Naive thymus-derived CD4-positive, alpha-beta T cell (primary cell): ENCODE results near the gene TYMP. TPM values are rescaled to one million over a fixed set of nuclear protein-coding genes. Genes with fewer than 3 reads are reported as not detected.

Source experiments
- ATAC-seq: fragments of 150-1000 bp; cut with Tn5 transposase; 2 replicates; pipeline ENCODE4 v1.10.0; 2021; ENCODE audit warnings: mild to moderate bottlenecking, moderate library complexity
- CTCF ChIA-PET: fragments of 350-600 bp; sonication (Branson Sonifier 250); formaldehyde crosslinking; loops from one replicate; lab custom pipeline; 2021; ENCODE audit warnings: antibody characterized with exemption; lab: Charles Lee
- POLR2A ChIA-PET: fragments of 350-600 bp; sonication (Branson Sonifier 250); formaldehyde crosslinking; loops from one replicate; lab custom pipeline; 2021; ENCODE audit warnings: antibody characterized with exemption, inconsistent platforms; lab: Charles Lee
- DNase-seq, 9 donors: peaks; one replicate each; pipeline versions ENCODE4 v3.0.0 to v3.0.0-alpha.2; 2020 to 2022; ENCODE audit warnings: mixed read lengths in 1 of 9
- H3K27ac ChIP-seq: one replicate; pipeline ENCODE4 v1.7.0; 2013; ENCODE audit warnings: mild to moderate bottlenecking, low read depth, low read length, moderate library complexity
- H3K27me3 ChIP-seq, 2 donors: one replicate each; pipeline ENCODE4 v1.7.0; 2013; ENCODE audit warnings: low read length in 2 of 2, mild to moderate bottlenecking in 2 of 2, moderate library complexity in 2 of 2; ENCODE audit not compliant: control insufficient read depth in 2 of 2, insufficient read depth in 2 of 2
- H3K36me3 ChIP-seq, 3 experiments: 1 replicate in 2 of 3; 2 replicates in 1 of 3; pipeline ENCODE4 v1.7.0; 2013; ENCODE audit warnings: low read length in 3 of 3, mild to moderate bottlenecking in 3 of 3, moderate library complexity in 1 of 3; ENCODE audit not compliant: insufficient read depth in 3 of 3, control insufficient read depth in 2 of 3
- H3K4me1 ChIP-seq, 2 donors: one replicate each; pipeline ENCODE4 v1.7.0; 2013; ENCODE audit warnings: low read length in 2 of 2, mild to moderate bottlenecking in 2 of 2, moderate library complexity in 1 of 2; ENCODE audit not compliant: control insufficient read depth in 2 of 2, insufficient read depth in 2 of 2
- H3K4me3 ChIP-seq: 2 replicates; pipeline ENCODE4 v1.7.0; 2013; ENCODE audit warnings: mild to moderate bottlenecking, low read length
- H3K9me3 ChIP-seq, 3 experiments: 1 replicate in 2 of 3; 2 replicates in 1 of 3; pipeline ENCODE4 v1.7.0; 2013; ENCODE audit warnings: low read length in 3 of 3; ENCODE audit not compliant: control insufficient read depth in 2 of 3
- H3K27ac Mint-ChIP-seq, 9 donors: one replicate each; pipeline ENCODE4 v1.8.0; 2020 to 2022; ENCODE audit warnings: mixed read lengths in 9 of 9, mild to moderate bottlenecking in 8 of 9, moderate library complexity in 5 of 9, inconsistent platforms in 2 of 9
- H3K27me3 Mint-ChIP-seq, 5 donors: one replicate each; pipeline ENCODE4 v1.8.0; 2021 to 2022; ENCODE audit warnings: mixed read lengths in 5 of 5, mild to moderate bottlenecking in 1 of 5
- H3K36me3 Mint-ChIP-seq, 5 donors: one replicate each; pipeline ENCODE4 v1.8.0; 2020 to 2022; ENCODE audit warnings: mixed read lengths in 5 of 5, mild to moderate bottlenecking in 3 of 5, inconsistent platforms in 1 of 5
- H3K4me1 Mint-ChIP-seq, 7 donors: one replicate each; pipeline ENCODE4 v1.8.0; 2020 to 2022; ENCODE audit warnings: mixed read lengths in 7 of 7, mild to moderate bottlenecking in 3 of 7, inconsistent platforms in 1 of 7
- H3K4me3 Mint-ChIP-seq, 10 donors: one replicate each; pipeline ENCODE4 v1.8.0; 2020 to 2022; ENCODE audit warnings: mild to moderate bottlenecking in 10 of 10, mixed read lengths in 10 of 10, moderate library complexity in 6 of 10, inconsistent platforms in 2 of 10
- H3K9me3 Mint-ChIP-seq, 11 donors: one replicate each; pipeline ENCODE4 v1.8.0; 2020 to 2022; ENCODE audit warnings: mixed read lengths in 11 of 11, mild to moderate bottlenecking in 4 of 11, inconsistent platforms in 1 of 11, moderate library complexity in 1 of 11
- intact Hi-C, 2 donors: fragments of 100-400 bp; cut with micrococcal nuclease; formaldehyde crosslinking; loops; one replicate each; pipeline ENCODE4 v1.15.1; 2023
- polyA plus RNA-seq, 2 donors: library from polyadenylated mRNA; unstranded; fragments of 300-500 nt; fragmentation: Illumina TruSeq; gene quantifications; one replicate each; pipeline ENCODE4 v1.2.3, GENCODE V29; 2021
- total RNA-seq, 6 experiments: library from RNA in 5 of 6; stranded (reverse) in 5 of 6; gene quantifications; 1 replicate in 5 of 6; 2 replicates in 1 of 6; pipeline ENCODE4 v1.2.3 and lab custom pipeline; 2021 to 2026

Gene TYMP
- total and polyA plus RNA-seq, 7 experiments from 2014 or later, result 2.7 to 161 (median 7.9) TPM

DNA sequence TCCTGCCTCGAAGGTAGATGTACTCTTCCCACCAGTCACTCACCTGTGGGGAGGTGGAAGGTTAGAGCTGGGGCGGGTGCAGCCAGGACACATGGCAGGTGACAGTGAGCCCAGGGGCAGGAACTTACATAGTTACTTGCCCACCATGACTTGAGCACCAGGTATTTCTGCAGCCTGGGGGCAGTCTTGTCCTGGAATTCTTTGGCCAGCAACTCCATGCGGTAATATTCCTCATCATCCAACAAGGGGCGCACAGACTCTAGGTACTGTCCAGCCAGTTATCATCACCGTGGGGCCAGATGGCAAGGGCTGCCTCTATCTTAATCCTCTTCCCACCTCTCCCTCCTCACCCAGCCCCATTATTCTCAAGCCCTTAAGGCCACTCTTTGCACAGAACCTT, 46.3 kb upstream of the TYMP start:
- no peaks in the 10 kb centered on the region for H3K4me1 ChIP-seq
- no peaks in the 10 kb centered on the region for H3K27me3 Mint-ChIP-seq
- peaks cover 0 to 46% (median 1%) of the 10 kb centered on the region in 3 experiments for H3K36me3 ChIP-seq
- H3K9me3 Mint-ChIP-seq, result no peaks in the 10 kb centered on the region
- peaks cover 0 to 11% (median 8%) of the 10 kb centered on the region in 5 donors for H3K36me3 Mint-ChIP-seq
- no peaks in the 10 kb centered on the region for H3K9me3 ChIP-seq
- no peak for DNase-seq
- CTCF ChIA-PET, result interaction anchor here (1.0 kb wide), 1 partner anchor 44 kb away, joined by 4 read pairs; no protein-coding TSS in a partner anchor
- H3K27ac ChIP-seq, result no peak overlapping the region
- H3K27ac Mint-ChIP-seq, result no peak overlapping the region
- H3K4me3 ChIP-seq, result no peak overlapping the region
- H3K27me3 ChIP-seq, result no peaks in the 10 kb centered on the region
- no peak for ATAC-seq
- H3K4me3 Mint-ChIP-seq, result no peak overlapping the region
- H3K4me1 Mint-ChIP-seq, result peaks cover 5 to 18% (median 13%) of the 10 kb centered on the region in 7 donors
- intact Hi-C loops, result no loop called here
- POLR2A ChIA-PET, result interaction anchor here (1.0 to 2.2 kb wide), 2 partner anchors 11 to 28 kb away, joined by 4 to 10 read pairs; no protein-coding TSS in a partner anchor

DNA sequence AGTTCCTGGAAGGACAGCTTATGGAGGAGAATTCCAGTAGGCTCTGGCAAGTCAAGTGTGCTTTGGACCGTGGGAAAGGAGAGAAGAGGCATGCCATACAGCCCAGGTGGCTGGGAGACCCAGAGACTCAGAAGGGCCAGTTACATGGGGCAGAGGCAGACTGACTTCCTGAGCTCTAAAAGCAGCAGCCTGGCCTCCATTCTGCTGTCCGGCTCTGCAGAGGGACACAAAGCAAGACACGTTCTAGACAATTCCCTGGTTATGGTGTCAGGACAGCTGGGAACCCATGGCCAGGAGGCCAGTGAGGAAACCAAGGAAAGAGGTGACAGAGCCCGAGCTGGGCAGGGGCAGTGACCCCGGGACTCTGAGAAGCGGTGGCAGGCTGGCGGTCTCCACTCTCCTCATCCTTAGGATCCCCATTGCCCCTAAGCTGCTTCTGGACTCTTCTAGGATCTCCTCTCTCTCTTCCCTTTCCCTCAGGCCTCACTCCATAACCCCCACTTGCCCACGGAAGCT, 45.7 kb upstream of the TYMP start:
- intact Hi-C loops, result no loop called here
- H3K4me1 Mint-ChIP-seq, result peaks cover 5 to 15% (median 13%) of the 10 kb centered on the region in 7 donors
- CTCF ChIA-PET, result interaction anchor here (1.0 kb wide), 1 partner anchor 45 kb away, joined by 4 read pairs; no protein-coding TSS in a partner anchor
- no peak overlapping the region for H3K27ac ChIP-seq
- H3K4me1 ChIP-seq, result no peaks in the 10 kb centered on the region
- no peaks in the 10 kb centered on the region for H3K27me3 Mint-ChIP-seq
- no peak overlapping the region for H3K4me3 ChIP-seq
- no peaks in the 10 kb centered on the region for H3K9me3 ChIP-seq
- H3K9me3 Mint-ChIP-seq, result no peaks in the 10 kb centered on the region
- DNase-seq (no peak), ATAC-seq (no peak)
- H3K27me3 ChIP-seq, result no peaks in the 10 kb centered on the region
- peaks cover 0 to 50% (median 2%) of the 10 kb centered on the region in 3 experiments for H3K36me3 ChIP-seq
- H3K27ac Mint-ChIP-seq, result no peak overlapping the region
- no peak overlapping the region for H3K4me3 Mint-ChIP-seq
- H3K36me3 Mint-ChIP-seq, result peaks cover 0 to 15% (median 8%) of the 10 kb centered on the region in 5 donors
- POLR2A ChIA-PET, result interaction anchor here (0.8 to 2.2 kb wide), 3 partner anchors 10 to 36 kb away, joined by 3 to 10 read pairs (median 6); no protein-coding TSS in a partner anchor

DNA sequence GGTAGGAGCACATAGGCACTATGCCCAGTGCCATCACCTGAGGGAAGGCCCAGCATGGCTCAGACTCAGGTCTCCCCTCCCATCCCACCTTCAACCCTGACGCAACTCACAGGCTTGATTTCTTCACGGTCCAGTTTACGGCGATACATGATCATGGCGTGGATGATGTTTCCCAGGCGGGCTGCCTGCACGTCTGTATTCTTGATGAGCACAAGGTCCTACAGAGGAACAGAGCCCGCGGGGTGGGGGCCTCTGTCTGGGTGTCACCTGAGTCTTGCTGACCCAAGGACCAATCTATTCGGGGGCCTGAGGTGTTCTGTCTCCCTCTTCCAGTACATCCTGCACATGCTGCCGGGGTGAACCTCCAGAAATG, 44.6 kb upstream of the TYMP start:
- ChIA-PET POLR2A (interaction anchor here (2.2 kb wide), 1 partner anchor 9 kb away, joined by 10 read pairs; no protein-coding TSS in a partner anchor), CTCF (no interaction called here)
- no peak for DNase-seq
- no peaks in the 10 kb centered on the region for H3K27me3 Mint-ChIP-seq
- no peak overlapping the region for H3K4me3 ChIP-seq
- no peaks in the 10 kb centered on the region for H3K9me3 ChIP-seq
- no peak overlapping the region for H3K27ac ChIP-seq
- peaks cover 0 to 16% (median 7%) of the 10 kb centered on the region in 5 donors for H3K36me3 Mint-ChIP-seq
- no peaks in the 10 kb centered on the region for H3K27me3 ChIP-seq
- no peak overlapping the region for H3K27ac Mint-ChIP-seq
- peaks cover 4 to 11% (median 5%) of the 10 kb centered on the region in 7 donors for H3K4me1 Mint-ChIP-seq
- H3K4me1 ChIP-seq, result no peaks in the 10 kb centered on the region
- intact Hi-C loops, result no loop called here
- no peak overlapping the region for H3K4me3 Mint-ChIP-seq
- H3K9me3 Mint-ChIP-seq, result no peaks in the 10 kb centered on the region
- ATAC-seq, result no peak
- H3K36me3 ChIP-seq, result peaks cover 0 to 51% (median 2%) of the 10 kb centered on the region in 3 experiments

DNA sequence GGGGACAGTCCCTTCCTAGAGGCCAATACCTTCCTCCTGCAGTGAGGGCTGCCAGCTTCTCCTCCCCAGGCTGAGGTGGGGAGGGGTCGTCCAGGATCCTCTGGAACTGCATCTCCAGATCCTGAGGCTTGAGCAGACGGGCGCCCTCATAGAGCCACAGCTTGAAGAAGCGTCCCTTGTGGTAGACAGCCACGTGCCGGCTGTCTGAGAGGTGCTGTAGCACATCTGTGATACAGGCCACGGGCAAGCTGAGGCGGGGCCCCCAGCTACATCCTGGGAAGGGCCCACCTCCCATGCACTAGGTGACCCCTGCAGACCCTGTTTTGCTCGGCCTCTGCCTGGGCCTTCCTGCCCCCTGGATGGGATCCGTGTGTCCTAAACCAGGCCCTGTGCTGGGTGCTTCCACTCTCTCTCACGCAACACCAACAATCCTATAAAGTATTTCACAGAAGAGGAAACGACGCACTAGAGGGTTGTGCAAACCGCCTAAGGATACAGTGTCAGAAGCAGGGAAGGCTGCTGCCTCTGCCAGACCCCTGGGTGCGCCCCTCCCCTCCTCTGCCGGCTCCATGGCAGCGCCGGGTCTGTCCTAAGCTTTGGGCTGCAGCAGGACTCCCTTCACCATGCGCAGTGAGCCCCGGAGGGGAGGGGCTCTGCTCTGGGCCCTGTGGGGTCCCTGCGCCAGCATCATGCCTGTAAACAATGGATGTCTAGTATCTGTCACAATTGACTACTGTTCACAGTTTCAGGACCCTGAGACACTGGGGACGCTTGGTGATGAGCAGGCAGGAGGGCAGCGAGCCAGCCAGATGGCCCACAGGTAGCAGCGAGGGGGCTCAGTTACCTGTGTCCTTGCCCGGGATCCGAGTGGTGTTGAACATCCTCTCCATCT, 43.9 kb upstream of the TYMP start:
- no peaks in the 10 kb centered on the region for H3K9me3 Mint-ChIP-seq
- no peak overlapping the region for H3K4me3 Mint-ChIP-seq
- intact Hi-C loops, result no loop called here
- H3K27ac ChIP-seq, result no peak overlapping the region
- no peak overlapping the region for H3K4me3 ChIP-seq
- H3K36me3 ChIP-seq, result peaks cover 0 to 51% (median 2%) of the 10 kb centered on the region in 3 experiments
- no peaks in the 10 kb centered on the region for H3K4me1 ChIP-seq
- no peak for DNase-seq
- H3K4me1 Mint-ChIP-seq, result peaks cover 4 to 11% (median 5%) of the 10 kb centered on the region in 7 donors
- no peak overlapping the region for H3K27ac Mint-ChIP-seq
- peaks cover 0 to 21% (median 7%) of the 10 kb centered on the region in 5 donors for H3K36me3 Mint-ChIP-seq
- no peaks in the 10 kb centered on the region for H3K27me3 ChIP-seq
- ATAC-seq, result no peak
- H3K9me3 ChIP-seq, result no peaks in the 10 kb centered on the region
- ChIA-PET CTCF (no interaction called here), POLR2A (interaction anchor here (0.5 to 2.2 kb wide), 4 partner anchors 8 to 612 kb away, joined by 4 to 10 read pairs (median 6); partner anchors contain the start of gene SCO2)
- no peaks in the 10 kb centered on the region for H3K27me3 Mint-ChIP-seq

DNA sequence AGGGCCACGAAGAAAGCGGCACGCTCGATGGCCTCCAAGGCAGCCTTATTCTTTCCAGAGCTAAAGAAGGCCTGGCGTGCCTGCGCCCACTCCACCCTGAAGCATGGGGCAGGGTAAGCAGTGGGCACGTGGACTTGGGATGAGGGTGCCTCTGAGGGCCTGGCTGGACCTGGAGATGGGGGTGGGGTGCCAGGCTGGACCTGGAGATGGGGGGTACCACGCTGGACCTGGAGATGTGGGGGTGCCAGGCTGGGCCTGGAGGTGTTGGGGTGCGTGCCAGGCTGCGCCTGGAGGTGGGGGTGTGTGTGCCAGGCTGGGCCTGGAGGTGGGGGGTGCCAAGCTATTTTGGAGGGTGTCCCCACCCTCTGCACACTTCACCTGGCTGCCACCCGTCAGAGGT, 43.2 kb upstream of the TYMP start:
- Mint-ChIP-seq H3K4me1 (peaks cover 4 to 11% (median 5%) of the 10 kb centered on the region in 7 donors), H3K36me3 (peaks cover 0 to 21% (median 7%) of the 10 kb centered on the region in 5 donors), H3K27ac (no peak overlapping the region), H3K27me3 (no peaks in the 10 kb centered on the region), H3K9me3 (no peaks in the 10 kb centered on the region), H3K4me3 (no peak overlapping the region)
- ATAC-seq (no peak), DNase-seq (no peak)
- H3K4me3 ChIP-seq, result no peak overlapping the region
- POLR2A ChIA-PET, result interaction anchor here (1.1 to 2.0 kb wide), 4 partner anchors 9 to 48 kb away, joined by 4 to 7 read pairs (median 4); partner anchors contain the start of gene SCO2
- no peaks in the 10 kb centered on the region for H3K4me1 ChIP-seq
- H3K27ac ChIP-seq, result no peak overlapping the region
- intact Hi-C loops, result no loop called here
- CTCF ChIA-PET, result no interaction called here
- H3K36me3 ChIP-seq, result peaks cover 0 to 53% (median 2%) of the 10 kb centered on the region in 3 experiments
- H3K27me3 ChIP-seq, result no peaks in the 10 kb centered on the region
- no peaks in the 10 kb centered on the region for H3K9me3 ChIP-seq

DNA sequence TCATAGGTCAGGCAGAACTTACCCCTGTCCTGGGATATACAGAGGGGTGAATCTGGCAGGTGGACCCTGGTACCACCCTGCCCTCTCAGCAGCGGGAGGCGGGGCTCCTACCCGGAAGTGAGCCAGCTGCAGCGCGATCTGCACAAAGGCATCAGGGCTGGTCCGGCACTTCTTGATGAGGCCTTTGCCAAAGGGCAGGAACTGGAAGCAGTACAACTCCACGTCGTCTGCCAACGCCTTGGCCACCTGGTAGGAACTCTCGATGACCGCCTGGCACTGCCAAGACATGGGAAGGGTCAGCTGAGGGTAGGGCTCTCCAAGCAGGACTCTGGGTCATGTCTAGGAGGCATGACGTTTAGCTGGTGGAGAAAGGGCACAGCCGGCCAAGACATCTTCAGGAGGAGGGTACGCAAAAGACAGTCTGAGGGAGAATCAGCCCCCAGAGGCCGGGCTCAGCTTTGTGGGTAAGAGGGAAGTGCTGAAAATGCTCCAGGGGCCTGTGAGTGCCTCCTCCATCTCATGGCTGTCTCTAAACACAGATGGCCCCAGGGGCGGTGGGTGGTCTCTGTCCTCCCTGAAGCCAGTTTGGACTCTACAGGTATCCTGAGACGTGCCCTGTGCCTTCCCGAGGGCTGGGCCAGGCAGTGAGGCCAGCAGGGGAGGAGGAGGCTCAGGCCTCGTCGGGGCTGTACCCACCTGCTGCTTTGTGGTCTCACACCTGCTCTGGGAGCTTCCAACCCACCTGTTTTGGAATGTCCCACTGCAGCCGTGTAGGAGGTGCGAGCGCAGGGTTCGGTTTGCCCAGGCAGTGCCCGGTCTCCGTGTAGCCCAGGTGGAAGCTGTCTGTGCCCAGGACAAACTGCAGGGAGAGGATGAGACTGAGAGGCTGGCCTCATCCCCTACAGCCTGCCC, 41.7 kb upstream of the TYMP start:
- Mint-ChIP-seq H3K27me3 (no peaks in the 10 kb centered on the region), H3K27ac (no peak overlapping the region), H3K9me3 (no peaks in the 10 kb centered on the region), H3K36me3 (peaks cover 0 to 21% (median 7%) of the 10 kb centered on the region in 5 donors), H3K4me3 (no peak overlapping the region), H3K4me1 (no peaks in the 10 kb centered on the region)
- DNase-seq, result no peak
- no peak overlapping the region for H3K4me3 ChIP-seq
- CTCF ChIA-PET, result no interaction called here
- intact Hi-C loops, result no loop called here
- H3K27me3 ChIP-seq, result no peaks in the 10 kb centered on the region
- no peak for ATAC-seq
- POLR2A ChIA-PET, result interaction anchor here (1.3 to 2.0 kb wide), 3 partner anchors 8 to 50 kb away, joined by 3 to 7 read pairs (median 4); partner anchors contain the start of gene SYCE3
- H3K27ac ChIP-seq, result no peak overlapping the region
- no peaks in the 10 kb centered on the region for H3K9me3 ChIP-seq
- H3K36me3 ChIP-seq, result peaks cover 0 to 51% (median 2%) of the 10 kb centered on the region in 3 experiments
- no peaks in the 10 kb centered on the region for H3K4me1 ChIP-seq
